GM20000 (cell line): ENCODE measurements around the gene MALSU1.

Experiments used
- DNase-seq: peaks from one replicate; pipeline ENCODE4 v3.0.0; 2012; ENCODE audit warnings: low spot score
- TF ChIP-seq, protein P1 (sequence below): IDR thresholded peaks from 2 replicates; pipeline ENCODE4 v1.5.1; 2012; ENCODE audit warnings: mild to moderate bottlenecking, control low read depth; ENCODE audit errors: extremely low read depth, missing control alignments

MALSU1 gene

GRCh38 chr7:23264916-23265458, 34.2 kb upstream of the MALSU1 start:
- no peak for DNase-seq
- TF ChIP-seq, protein P1, sequence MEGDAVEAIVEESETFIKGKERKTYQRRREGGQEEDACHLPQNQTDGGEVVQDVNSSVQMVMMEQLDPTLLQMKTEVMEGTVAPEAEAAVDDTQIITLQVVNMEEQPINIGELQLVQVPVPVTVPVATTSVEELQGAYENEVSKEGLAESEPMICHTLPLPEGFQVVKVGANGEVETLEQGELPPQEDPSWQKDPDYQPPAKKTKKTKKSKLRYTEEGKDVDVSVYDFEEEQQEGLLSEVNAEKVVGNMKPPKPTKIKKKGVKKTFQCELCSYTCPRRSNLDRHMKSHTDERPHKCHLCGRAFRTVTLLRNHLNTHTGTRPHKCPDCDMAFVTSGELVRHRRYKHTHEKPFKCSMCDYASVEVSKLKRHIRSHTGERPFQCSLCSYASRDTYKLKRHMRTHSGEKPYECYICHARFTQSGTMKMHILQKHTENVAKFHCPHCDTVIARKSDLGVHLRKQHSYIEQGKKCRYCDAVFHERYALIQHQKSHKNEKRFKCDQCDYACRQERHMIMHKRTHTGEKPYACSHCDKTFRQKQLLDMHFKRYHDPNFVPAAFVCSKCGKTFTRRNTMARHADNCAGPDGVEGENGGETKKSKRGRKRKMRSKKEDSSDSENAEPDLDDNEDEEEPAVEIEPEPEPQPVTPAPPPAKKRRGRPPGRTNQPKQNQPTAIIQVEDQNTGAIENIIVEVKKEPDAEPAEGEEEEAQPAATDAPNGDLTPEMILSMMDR, result no peak

GRCh38 chr7:23266918-23267317, 32.2 kb upstream of the MALSU1 start:
- DNase-seq, result no peak
- TF ChIP-seq, protein P1, result no peak

GRCh38 chr7:23267357-23267756, 31.8 kb upstream of the MALSU1 start:
- DNase-seq, result no peak
- TF ChIP-seq, protein P1, result no peak

GRCh38 chr7:23268167-23268566, 31.0 kb upstream of the MALSU1 start:
- TF ChIP-seq, protein P1, result no peak
- DNase-seq, result no peak

- DNase-seq, result no peak
- TF ChIP-seq, protein P1, result no peak
Observed at GRCh38 chr7:23268746-23269145, 30.4 kb upstream of the MALSU1 start.

DNA sequence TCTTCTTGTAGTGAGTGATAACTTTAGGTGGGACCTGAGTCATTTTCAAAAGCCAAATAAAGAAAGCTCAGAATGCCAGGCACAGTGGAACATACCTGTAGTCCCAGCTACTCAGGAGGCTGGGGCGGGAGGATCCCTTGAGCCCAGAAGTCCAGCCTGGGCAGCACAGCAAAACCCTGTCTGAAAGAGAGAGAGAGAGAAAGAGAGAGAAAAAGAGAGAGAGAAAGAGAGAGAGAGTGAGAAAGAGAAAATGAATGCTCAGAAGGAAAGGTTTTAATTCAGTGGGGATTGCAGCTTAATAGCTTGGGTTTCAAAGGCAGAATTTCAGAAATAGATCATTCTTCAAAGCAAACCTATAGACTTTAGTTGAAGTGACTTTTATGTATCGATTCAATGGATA, 26.9 kb upstream of the MALSU1 start:
- no peak for DNase-seq

DNA sequence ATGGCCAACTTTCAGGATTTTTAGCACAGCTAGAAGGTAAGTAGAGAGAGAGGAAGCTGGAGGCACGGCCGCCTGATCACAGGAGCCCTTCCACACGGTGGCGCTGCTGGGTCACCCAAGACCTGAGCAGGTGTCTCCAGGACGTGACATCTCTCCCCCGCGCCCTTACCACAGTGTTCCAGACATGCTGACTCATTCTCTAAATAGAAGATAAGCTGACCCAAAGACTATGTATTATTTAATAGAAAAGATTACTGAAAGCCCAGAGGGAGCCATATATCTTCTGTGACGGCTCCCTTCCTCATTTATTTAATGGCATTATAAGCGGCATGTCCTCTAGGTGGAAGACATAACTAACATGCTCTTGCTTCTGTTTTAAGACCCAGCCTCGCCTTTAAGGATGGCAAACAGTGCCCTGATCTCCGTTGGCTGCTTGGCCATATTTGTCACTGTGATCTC, 26.0 kb upstream of the MALSU1 start:
- DNase-seq, result peak; percentile 81
- TF ChIP-seq, protein P1, result peak; percentile 76

More for the DNA sequence above, 26.9 kb upstream of the MALSU1 start:
- TF ChIP-seq, protein P1, result no peak
